Mesothelial cell of epicardium (in vitro differentiated cells): ENCODE results near the gene SLC24A1. TPM values are rescaled to one million over a fixed set of nuclear protein-coding genes. Genes with fewer than 3 reads are reported as not detected.

ENCODE experiments used
- DNase-seq, 2 experiments: peaks; one replicate each; pipeline ENCODE4 v3.0.0; 2021; ENCODE audit warnings: low spot score in 2 of 2; ENCODE audit not compliant: unreplicated experiment in 2 of 2
- H3K27ac Mint-ChIP-seq: 2 replicates; pipeline ENCODE4 v1.8.0; 2021; ENCODE audit warnings: mixed read lengths
- H3K27me3 Mint-ChIP-seq: 2 replicates; pipeline ENCODE4 v1.8.0; 2021; ENCODE audit warnings: low read depth, mixed read lengths
- H3K36me3 Mint-ChIP-seq: 2 replicates; pipeline ENCODE4 v1.8.0; 2021; ENCODE audit warnings: mixed read lengths
- H3K4me1 Mint-ChIP-seq: 2 replicates; pipeline ENCODE4 v1.8.0; 2021; ENCODE audit warnings: mixed read lengths
- H3K4me3 Mint-ChIP-seq: 2 replicates; pipeline ENCODE4 v1.8.0; 2021; ENCODE audit warnings: mild to moderate bottlenecking, moderate library complexity, mixed read lengths
- H3K9me3 Mint-ChIP-seq: 2 replicates; pipeline ENCODE4 v1.8.0; 2021; ENCODE audit warnings: mixed read lengths
- CTCF ChIP-seq: fragments of 200-600 bp; sonication (generic); IDR thresholded peaks from one replicate; pipeline ENCODE4 v1.5.0; 2021; ENCODE audit warnings: antibody characterized with exemption; ENCODE audit not compliant: unreplicated experiment
- total RNA-seq: library from RNA; stranded (reverse); gene quantifications from 3 replicates; pipeline ENCODE4 v1.2.1, GENCODE V29; 2021

The SLC24A1 gene
- total RNA-seq, 1 donor from 2014 or later, result 22.8 TPM

- H3K9me3 Mint-ChIP-seq, result no peaks in the 10 kb centered on the region
- H3K27ac Mint-ChIP-seq, result peak overlapping the region; percentile 82
- no peak for DNase-seq
- no peak overlapping the region for H3K4me3 Mint-ChIP-seq
- peaks cover 14% of the 10 kb centered on the region for H3K4me1 Mint-ChIP-seq
- TF ChIP-seq CTCF, result no peak
- H3K27me3 Mint-ChIP-seq, result no peaks in the 10 kb centered on the region
- H3K36me3 Mint-ChIP-seq, result peaks cover 39% of the 10 kb centered on the region
These were observed 42.0 kb upstream of the SLC24A1 start for GRCh38 chr15:65579762-65580161.

GRCh38 chr15:65580287-65580686 lies 41.5 kb upstream of the SLC24A1 start:
- DNase-seq, result no peak
- peak overlapping the region; percentile 82 for H3K27ac Mint-ChIP-seq
- H3K27me3 Mint-ChIP-seq, result no peaks in the 10 kb centered on the region
- H3K36me3 Mint-ChIP-seq, result peaks cover 39% of the 10 kb centered on the region
- H3K4me3 Mint-ChIP-seq, result no peak overlapping the region
- H3K9me3 Mint-ChIP-seq, result no peaks in the 10 kb centered on the region
- no peak for TF ChIP-seq CTCF
- peaks cover 14% of the 10 kb centered on the region for H3K4me1 Mint-ChIP-seq

GRCh38 chr15:65583701-65584100 lies 38.0 kb upstream of the SLC24A1 start:
- H3K27me3 Mint-ChIP-seq, result no peaks in the 10 kb centered on the region
- peak overlapping the region; percentile 69 for H3K27ac Mint-ChIP-seq
- no peak for DNase-seq
- peaks cover 5% of the 10 kb centered on the region for H3K4me1 Mint-ChIP-seq
- H3K9me3 Mint-ChIP-seq, result no peaks in the 10 kb centered on the region
- no peak overlapping the region for H3K4me3 Mint-ChIP-seq
- no peak for TF ChIP-seq CTCF
- peaks cover 33% of the 10 kb centered on the region for H3K36me3 Mint-ChIP-seq

GRCh38 chr15:65584241-65584640 lies 37.5 kb upstream of the SLC24A1 start:
- H3K36me3 Mint-ChIP-seq, result peaks cover 33% of the 10 kb centered on the region
- DNase-seq, result no peak
- no peak overlapping the region for H3K4me3 Mint-ChIP-seq
- no peak for TF ChIP-seq CTCF
- H3K27me3 Mint-ChIP-seq, result no peaks in the 10 kb centered on the region
- no peaks in the 10 kb centered on the region for H3K9me3 Mint-ChIP-seq
- peaks cover 5% of the 10 kb centered on the region for H3K4me1 Mint-ChIP-seq
- peak overlapping the region; percentile 25 for H3K27ac Mint-ChIP-seq

GRCh38 chr15:65587094-65587493 lies 34.6 kb upstream of the SLC24A1 start:
- Mint-ChIP-seq H3K4me3 (no peak overlapping the region), H3K9me3 (no peaks in the 10 kb centered on the region), H3K4me1 (peaks cover 2% of the 10 kb centered on the region), H3K36me3 (peaks cover 41% of the 10 kb centered on the region), H3K27me3 (no peaks in the 10 kb centered on the region), H3K27ac (no peak overlapping the region)
- no peak for DNase-seq
- TF ChIP-seq CTCF, result no peak

GRCh38 chr15:65595960-65596359 lies 25.8 kb upstream of the SLC24A1 start:
- no peaks in the 10 kb centered on the region for H3K4me1 Mint-ChIP-seq
- peaks cover 28% of the 10 kb centered on the region for H3K36me3 Mint-ChIP-seq
- H3K27ac Mint-ChIP-seq, result no peak overlapping the region
- no peak for TF ChIP-seq CTCF
- no peaks in the 10 kb centered on the region for H3K27me3 Mint-ChIP-seq
- H3K4me3 Mint-ChIP-seq, result no peak overlapping the region
- no peak for DNase-seq
- H3K9me3 Mint-ChIP-seq, result no peaks in the 10 kb centered on the region
